Mucosa of descending colon (tissue), 3 donors: Measurements from ENCODE around the gene F10. TPM values are rescaled to one million over a fixed set of nuclear protein-coding genes. Genes with fewer than 3 reads are reported as not detected.
"Not testable (repeated sequence)": the region's sequence is repeated elsewhere in the genome, so short reads cannot be mapped to it uniquely, and the experiment has no call there.

Experiments used
- ATAC-seq: fragments of 200-7000 bp; cut with Tn5 transposase; one replicate; pipeline ENCODE4 v1.9.1; 2020; ENCODE audit warnings: mild to moderate bottlenecking, moderate library complexity
- DNase-seq, 3 donors: peaks; one replicate each; pipeline ENCODE4 v3.0.0-alpha.2; 2020
- H3K36me3 ChIP-seq: fragments of 200-600 bp; one replicate; pipeline ENCODE4 v1.8.0; 2021; ENCODE audit warnings: low read depth, mild to moderate bottlenecking
- H3K4me1 ChIP-seq: fragments of 200-600 bp; one replicate; pipeline ENCODE4 v1.8.0; 2021; ENCODE audit warnings: low read depth, mild to moderate bottlenecking
- H3K4me3 ChIP-seq: fragments of 200-600 bp; one replicate; pipeline ENCODE4 v1.8.0; 2021; ENCODE audit warnings: mild to moderate bottlenecking
- H3K9me3 ChIP-seq: fragments of 200-600 bp; one replicate; pipeline ENCODE4 v1.8.0; 2021; ENCODE audit warnings: mild to moderate bottlenecking
- CTCF ChIP-seq: fragments of 200-600 bp; IDR thresholded peaks from one replicate; pipeline ENCODE4 v1.8.0; 2022; ENCODE audit warnings: antibody characterized with exemption, mild to moderate bottlenecking
- intact Hi-C, 2 donors: fragments of 100-400 bp; cut with DNase I in 1 of 2; cut with micrococcal nuclease in 1 of 2; formaldehyde crosslinking; loops; one replicate each; pipeline versions ENCODE4 v1.11.0 to v1.11.1; 2022; cut with DNase I, micrococcal nuclease
- total RNA-seq, 3 donors: library from RNA; stranded (reverse); fragmentation: NEBNext Ultra II Directional in 2 of 3; extraction: Animal tissue kit (Norgen Biotek cat#: 25700) in 2 of 3; gene quantifications; one replicate each; pipeline versions ENCODE4 v1.2.1 to v1.2.4, GENCODE V29; 2021 to 2023
- donor health status: DM: no; HTN: no; CAD: no; lungs with moderate emphysema.
- donor health status: DM: no; HTN: no; CAD: no.
- donor health status: DM: no; HTN: yes; CAD: no.

F10 gene
- total RNA-seq, 3 donors from 2014 or later = 1.3 to 3.5 (median 2.0) TPM

GRCh38 chr13:113098162-113098732, 24.4 kb upstream of the F10 start:
- intact Hi-C loops = no loop called here
- no peak for TF ChIP-seq CTCF
- H3K4me1 ChIP-seq = no peaks in the 10 kb centered on the region
- no peak for DNase-seq
- H3K36me3 ChIP-seq = no peaks in the 10 kb centered on the region
- H3K4me3 ChIP-seq = no peak overlapping the region
- no peaks in the 10 kb centered on the region for H3K9me3 ChIP-seq
- no peak for ATAC-seq

- no peak for TF ChIP-seq CTCF
- intact Hi-C loops = no loop called here
- DNase-seq (no peak), ATAC-seq (no peak)
- Histone ChIP-seq H3K36me3 (no peaks in the 10 kb centered on the region), H3K4me1 (no peaks in the 10 kb centered on the region), H3K4me3 (no peak overlapping the region), H3K9me3 (no peaks in the 10 kb centered on the region)
Measured at GRCh38 chr13:113099142-113099541, 23.5 kb upstream of the F10 start.

- ATAC-seq = peak; percentile 30
- intact Hi-C loops, H3K36me3 ChIP-seq, DNase-seq, H3K4me1 ChIP-seq, H3K9me3 ChIP-seq, H3K4me3 ChIP-seq: not testable (repeated sequence)
Measured at GRCh38 chr13:113102302-113102701, 20.3 kb upstream of the F10 start.

GRCh38 chr13:113102727-113103126, 19.9 kb upstream of the F10 start:
- ATAC-seq = peak; percentile 24
- Histone ChIP-seq H3K4me1 (peaks cover 3% of the 10 kb centered on the region), H3K4me3 (no peak overlapping the region), H3K9me3 (no peaks in the 10 kb centered on the region), H3K36me3 (no peaks in the 10 kb centered on the region)
- TF ChIP-seq CTCF = no peak
- DNase-seq = no peak
- intact Hi-C loops = no loop called here

- Histone ChIP-seq H3K4me3 (no peak overlapping the region), H3K36me3 (no peaks in the 10 kb centered on the region), H3K4me1 (peaks cover 3% of the 10 kb centered on the region), H3K9me3 (no peaks in the 10 kb centered on the region)
- ATAC-seq (no peak), DNase-seq (no peak)
- no peak for TF ChIP-seq CTCF
- intact Hi-C loops = no loop called here
Measured at GRCh38 chr13:113103646-113104045, 19.0 kb upstream of the F10 start.

- peak; percentile 67 for ATAC-seq
- intact Hi-C loops = no loop called here
- peaks cover 6% of the 10 kb centered on the region for H3K4me1 ChIP-seq
- TF ChIP-seq CTCF = no peak
- peak in 1 of 3 donors; percentile 45 for DNase-seq
- H3K36me3 ChIP-seq = no peaks in the 10 kb centered on the region
- H3K4me3 ChIP-seq = no peak within 1 kb of the TSS
- no peaks in the 10 kb centered on the region for H3K9me3 ChIP-seq
Measured at GRCh38 chr13:113105032-113105920, 17.3 kb upstream of the F10 start, which contains the start of gene F7. F7 (plus strand) TSS chr13:113105791; CDS start chr13:113105842, 51 bp downstream.
